IMR-90 (cell line): ENCODE results near the gene DNASE2. TPM values are rescaled to one million over a fixed set of nuclear protein-coding genes. Genes with fewer than 3 reads are reported as not detected.

Experiments
- ATAC-seq: fragments of 200-7000 bp; cut with Tn5 transposase; 2 replicates; pipeline ENCODE4 v1.9.1; 2020; ENCODE audit warnings: low read depth, mild to moderate bottlenecking, moderate library complexity
- BruUV-seq: library from RNA; stranded (reverse); fragments of 400-500 nt; replicated peaks from 2 replicates; lab custom pipeline; 2021; lab: Mats Ljungman, UMichigan
- CTCF ChIA-PET: fragments of 300-600 bp; formaldehyde crosslinking; extraction: SDS; loops from one replicate; lab custom pipeline; 2021; ENCODE audit warnings: antibody characterized with exemption; lab: Yijun Ruan, JAX
- POLR2A ChIA-PET: fragments of 300-600 bp; sonication (Branson Sonifier 250); formaldehyde crosslinking; loops from one replicate; lab custom pipeline; 2022; ENCODE audit warnings: antibody characterized with exemption; ENCODE audit not compliant: unreplicated experiment; lab: Charles Lee
- DNase-seq: peaks from one replicate; pipeline ENCODE4 v3.0.0; 2013
- H2AFZ ChIP-seq: replicated peaks from 2 replicates; pipeline ENCODE3; 2013; ENCODE audit warnings: low read length, mild to moderate bottlenecking; ENCODE audit not compliant: poor library complexity
- H2AK5ac ChIP-seq: 2 replicates; pipeline ENCODE4 v1.6.1; 2013; ENCODE audit warnings: low read depth, low read length, inconsistent platforms
- H2AK9ac ChIP-seq: replicated peaks from 2 replicates; pipeline ENCODE3; 2013; ENCODE audit warnings: mild to moderate bottlenecking, low read depth, low read length, moderate library complexity; ENCODE audit not compliant: poor library complexity
- H2BK120ac ChIP-seq: 2 replicates; pipeline ENCODE4 v1.6.1; 2013; ENCODE audit warnings: low read depth, low read length, inconsistent platforms
- H2BK15ac ChIP-seq: 3 replicates; pipeline ENCODE4 v1.6.1; 2013; ENCODE audit warnings: low read depth, low read length, inconsistent platforms
- H2BK20ac ChIP-seq: 2 replicates; pipeline ENCODE4 v1.6.1; 2013; ENCODE audit warnings: low read depth, mild to moderate bottlenecking, inconsistent platforms, low read length, moderate library complexity
- H2BK5ac ChIP-seq: 2 replicates; pipeline ENCODE4 v1.6.1; 2013; ENCODE audit warnings: mild to moderate bottlenecking, low read depth, low read length, inconsistent platforms; ENCODE audit not compliant: poor library complexity, severe bottlenecking
- H3K14ac ChIP-seq: replicated peaks from 2 replicates; pipeline ENCODE4 v1.6.1; 2013; ENCODE audit warnings: low read depth, low read length, inconsistent platforms
- H3K18ac ChIP-seq: 2 replicates; pipeline ENCODE4 v1.6.1; 2013; ENCODE audit warnings: low read depth, low read length, control low read depth
- H3K23ac ChIP-seq: 2 replicates; pipeline ENCODE4 v1.6.1; 2013; ENCODE audit warnings: low read depth, low read length, inconsistent platforms
- H3K27ac ChIP-seq: 2 replicates; pipeline ENCODE4 v1.5.1; 2013; ENCODE audit warnings: mild to moderate bottlenecking, control low read depth, low read length; ENCODE audit not compliant: insufficient read depth
- H3K27me3 ChIP-seq: 2 replicates; pipeline ENCODE4 v1.6.1; 2013; ENCODE audit warnings: low read length; ENCODE audit not compliant: control insufficient read depth, insufficient read depth
- H3K36me3 ChIP-seq: 2 replicates; pipeline ENCODE4 v1.6.1; 2013; ENCODE audit warnings: low read length, mixed read lengths; ENCODE audit not compliant: control insufficient read depth, insufficient read depth
- H3K4ac ChIP-seq: 2 replicates; pipeline ENCODE4 v1.6.1; 2013; ENCODE audit warnings: low read depth, low read length, inconsistent platforms
- H3K4me1 ChIP-seq: 2 replicates; pipeline ENCODE4 v1.6.1; 2013; ENCODE audit warnings: low read length, mixed read lengths; ENCODE audit not compliant: control insufficient read depth, insufficient read depth
- H3K4me2 ChIP-seq: 2 replicates; pipeline ENCODE4 v1.6.1; 2013; ENCODE audit warnings: low read depth, mild to moderate bottlenecking, control low read depth, low read length, moderate library complexity
- H3K4me3 ChIP-seq: 2 replicates; pipeline ENCODE4 v1.5.1; 2013; ENCODE audit warnings: low read depth, mild to moderate bottlenecking, control low read depth, low read length, moderate library complexity; ENCODE audit not compliant: insufficient read depth
- H3K56ac ChIP-seq: 2 replicates; pipeline ENCODE4 v1.6.1; 2013; ENCODE audit warnings: low read length, inconsistent platforms; ENCODE audit not compliant: insufficient read depth; ENCODE audit errors: extremely low read depth
- H3K79me1 ChIP-seq, 2 experiments: 2 replicates each; pipeline ENCODE4 v1.6.1; 2013; ENCODE audit warnings: low read length in 2 of 2, inconsistent platforms in 1 of 2, low read depth in 1 of 2
- H3K9ac ChIP-seq: 2 replicates; pipeline ENCODE4 v1.6.1; 2013; ENCODE audit warnings: low read depth, low read length, control low read depth
- H3K9me1 ChIP-seq: 2 replicates; pipeline ENCODE4 v1.6.1; 2013; ENCODE audit warnings: low read length, inconsistent platforms; ENCODE audit not compliant: insufficient read depth
- H3K9me3 ChIP-seq: 2 replicates; pipeline ENCODE4 v1.6.1; 2013; ENCODE audit warnings: low read length; ENCODE audit not compliant: control insufficient read depth, insufficient read depth
- H4K20me1 ChIP-seq: 2 replicates; pipeline ENCODE4 v1.6.1; 2013; ENCODE audit warnings: low read length, inconsistent platforms; ENCODE audit not compliant: insufficient read depth
- H4K5ac ChIP-seq: 2 replicates; pipeline ENCODE4 v1.6.1; 2013; ENCODE audit warnings: mild to moderate bottlenecking, low read depth, low read length, control low read depth
- H4K8ac ChIP-seq, 2 experiments: 2 replicates each; pipeline ENCODE4 v1.6.1; 2013; ENCODE audit warnings: low read depth in 2 of 2, low read length in 2 of 2, control low read depth in 1 of 2, inconsistent platforms in 1 of 2
- H4K91ac ChIP-seq: 2 replicates; pipeline ENCODE4 v1.6.1; 2013; ENCODE audit warnings: low read depth, low read length, inconsistent platforms; ENCODE audit not compliant: insufficient read depth
- BHLHE40 ChIP-seq: fragments of 150-350 bp; IDR thresholded peaks from 2 replicates; pipeline ENCODE4 v1.6.1; 2016; ENCODE audit warnings: mild to moderate bottlenecking, low read depth, low read length
- CEBPB ChIP-seq: IDR thresholded peaks from 2 replicates; pipeline ENCODE4 v1.6.1; 2012; ENCODE audit warnings: low read depth, low read length, improper control_type of control experiment
- CHD1 ChIP-seq: IDR thresholded peaks from 2 replicates; pipeline ENCODE4 v1.6.1; 2012; ENCODE audit warnings: low read depth, low read length, improper control_type of control experiment
- CTCF ChIP-seq: conservative IDR thresholded peaks from 2 replicates; pipeline ENCODE4 v1.5.1; 2012; ENCODE audit warnings: mild to moderate bottlenecking, low read depth, low read length, improper control_type of control experiment
- ELK1 ChIP-seq: fragments of 150-350 bp; IDR thresholded peaks from 2 replicates; pipeline ENCODE4 v1.6.1; 2016; ENCODE audit warnings: low read depth, mild to moderate bottlenecking, low read length, moderate library complexity, borderline replicate concordance
- FOS ChIP-seq: fragments of 150-350 bp; IDR thresholded peaks from 2 replicates; pipeline ENCODE4 v1.6.1; 2016; ENCODE audit warnings: low read depth, low read length
- MAFK ChIP-seq: IDR thresholded peaks from 2 replicates; pipeline ENCODE4 v1.6.1; 2012; ENCODE audit warnings: low read depth, low read length, improper control_type of control experiment
- MAZ ChIP-seq: IDR thresholded peaks from 2 replicates; pipeline ENCODE4 v1.6.1; 2012; ENCODE audit warnings: low read depth, mild to moderate bottlenecking, low read length, improper control_type of control experiment, moderate library complexity, borderline replicate concordance
- MXI1 ChIP-seq: IDR thresholded peaks from 2 replicates; pipeline ENCODE4 v1.6.1; 2012; ENCODE audit warnings: low read depth, mild to moderate bottlenecking, low read length, moderate library complexity, borderline replicate concordance
- NFE2L2 ChIP-seq: fragments of 150-350 bp; IDR thresholded peaks from 2 replicates; pipeline ENCODE4 v1.6.1; 2016; ENCODE audit warnings: low read depth, mild to moderate bottlenecking, low read length
- POLR2A ChIP-seq: IDR thresholded peaks from 2 replicates; pipeline ENCODE4 v1.6.1; 2012; ENCODE audit warnings: mild to moderate bottlenecking, low read depth, low read length
- RAD21 ChIP-seq: IDR thresholded peaks from 2 replicates; pipeline ENCODE4 v1.6.1; 2012; ENCODE audit warnings: low read length, improper control_type of control experiment
- RCOR1 ChIP-seq: IDR thresholded peaks from 2 replicates; pipeline ENCODE4 v1.6.1; 2012; ENCODE audit warnings: mild to moderate bottlenecking, low read length, improper control_type of control experiment; ENCODE audit not compliant: insufficient replicate concordance
- RFX5 ChIP-seq: IDR thresholded peaks from 2 replicates; pipeline ENCODE4 v1.8.0; 2012; ENCODE audit warnings: low read depth, mild to moderate bottlenecking, low read length, moderate library complexity
- SMC3 ChIP-seq: fragments of 150-350 bp; IDR thresholded peaks from 2 replicates; pipeline ENCODE4 v1.6.1; 2016; ENCODE audit warnings: low read depth, mild to moderate bottlenecking, antibody characterized with exemption, low read length, moderate library complexity
- USF2 ChIP-seq: fragments of 150-350 bp; IDR thresholded peaks from 2 replicates; pipeline ENCODE4 v1.6.1; 2017; ENCODE audit warnings: mild to moderate bottlenecking, antibody characterized with exemption, low read length, low read depth
- WGBS, 2 experiments: methylation state at CpG; one replicate each; pipeline versions ENCODE4 v1.1.5 to v1.1.7; 2013; ENCODE audit warnings: missing lambda C conversion rate in 2 of 2; ENCODE audit not compliant: insufficient read length in 1 of 2; ENCODE audit errors: extremely low coverage in 2 of 2; 5-methylcytosine and 5-hydroxymethylcytosine counted together
- dilution Hi-C: fragments of 300-500 bp; cut with HindIII; formaldehyde crosslinking; loops from one replicate; pipeline ENCODE4 v1.14.3; 2018; ENCODE audit warnings: low sequenced_read_pairs; ENCODE audit not compliant: unreplicated experiment
- in situ Hi-C: fragments of 300-500 bp; cut with MboI; formaldehyde crosslinking; loops from 3 replicates; pipeline ENCODE4 v1.14.3; 2019; ENCODE audit warnings: low sequenced_read_pairs, inconsistent platforms, mixed read lengths
- intact Hi-C: fragments of 100-400 bp; cut with micrococcal nuclease; formaldehyde crosslinking; loops from 2 replicates; pipeline ENCODE4 v1.10.0; 2022
- polyA plus RNA-seq, 3 experiments: library from polyadenylated mRNA; depleted of rRNA; stranded (reverse); fragments of >200 nt; gene quantifications; 2 replicates each; pipeline ENCODE4 v1.2.3, GENCODE V29; 2012; ENCODE audit warnings: low replicate concordance in 1 of 3
- total RNA-seq: library from RNA; depleted of rRNA; stranded (reverse); fragments of >200 nt; gene quantifications from 2 replicates; pipeline ENCODE4 v1.2.3, GENCODE V29; 2012

DNASE2 gene
- total and polyA plus RNA-seq, 2 of the 4 experiments (the other 2 are of a cell fraction) = 9.5 to 31.1 TPM

- no peak overlapping the region for H3K4ac ChIP-seq
- no peak overlapping the region for H3K4me2 ChIP-seq
- no peak overlapping the region for H2BK120ac ChIP-seq
- H3K18ac ChIP-seq = no peak overlapping the region
- H3K4me1 ChIP-seq = peaks cover 4% of the 10 kb centered on the region
- peaks cover 8 to 48% of the 10 kb centered on the region in 2 experiments; a peak in 3 of 4 replicates for H3K79me1 ChIP-seq
- H4K5ac ChIP-seq = no peak overlapping the region
- no peak overlapping the region for H3K14ac ChIP-seq
- in situ Hi-C loops (no loop called here), dilution Hi-C loops (no loop called here), intact Hi-C loops (no loop called here)
- CTCF ChIA-PET = no interaction called here
- H4K8ac ChIP-seq = no peak overlapping the region
- H2BK15ac ChIP-seq = no peak overlapping the region
- H2AFZ ChIP-seq = no peak overlapping the region
- no peak overlapping the region for H3K23ac ChIP-seq
- no peak overlapping the region for H3K4me3 ChIP-seq
- no peak overlapping the region for H3K9ac ChIP-seq
- no peak overlapping the region for H3K56ac ChIP-seq
- peaks cover 35% of the 10 kb centered on the region for H3K36me3 ChIP-seq
- DNase-seq (no peak), ATAC-seq (no peak)
- POLR2A ChIA-PET = no interaction called here
- WGBS, 2 experiments = 95% methylated on average over 10 of the region's 19 CpGs; no CpG with 5 or more reads in 1 of the 2 experiments
- H3K27ac ChIP-seq = no peak overlapping the region
- H3K27me3 ChIP-seq = no peaks in the 10 kb centered on the region
- no peaks in the 10 kb centered on the region for H3K9me3 ChIP-seq
- no TSS peak for BruUV-seq
- TF ChIP-seq RAD21 (no peak), ELK1 (no peak), MXI1 (no peak), NFE2L2 (no peak), RFX5 (no peak), POLR2A (no peak), MAZ (no peak), CHD1 (no peak), BHLHE40 (no peak), CTCF (no peak), CEBPB (no peak), USF2 (no peak), SMC3 (no peak), FOS (no peak), RCOR1 (no peak), MAFK (no peak)
- no peak overlapping the region for H2BK20ac ChIP-seq
- H2BK5ac ChIP-seq = no peak overlapping the region
- peaks cover 9% of the 10 kb centered on the region; the same call in 1 of the 2 replicates for H3K9me1 ChIP-seq
- H2AK5ac ChIP-seq = no peak overlapping the region
- H2AK9ac ChIP-seq = no peak overlapping the region
- H4K20me1 ChIP-seq = peaks cover 18% of the 10 kb centered on the region
- no peak overlapping the region for H4K91ac ChIP-seq
Observed at GRCh38 chr19:12930002-12930645, 48.9 kb upstream of the DNASE2 start.
